Sciatic nerve (tissue), 2 donors: ENCODE data around the gene UNC5C. TPM values are rescaled to one million over a fixed set of nuclear protein-coding genes. Genes with fewer than 3 reads are reported as not detected.

Source experiments
- ATAC-seq: fragments of 200-7000 bp; cut with Tn5 transposase; one replicate; pipeline ENCODE4 v1.9.1; 2020; ENCODE audit warnings: mild to moderate bottlenecking, moderate library complexity
- DNase-seq: peaks from one replicate; pipeline ENCODE4 v3.0.0-alpha.2; 2020; ENCODE audit warnings: low spot score
- intact Hi-C: fragments of 100-400 bp; cut with DNase I; formaldehyde crosslinking; loops from one replicate; pipeline ENCODE4 v1.14.2; 2022
- total RNA-seq: library from RNA; stranded (reverse); fragmentation: NEBNext Ultra II Directional; extraction: Animal tissue kit (Norgen Biotek cat#: 25700); gene quantifications from one replicate; pipeline ENCODE4 v1.2.1, GENCODE V29; 2021
- donor health status: DM: no; HTN: no; CAD: no.
- donor health status: DM: no; HTN: no; CAD: no.

Gene UNC5C
- total RNA-seq, 1 donor from 2014 or later: 4.5 TPM

DNA sequence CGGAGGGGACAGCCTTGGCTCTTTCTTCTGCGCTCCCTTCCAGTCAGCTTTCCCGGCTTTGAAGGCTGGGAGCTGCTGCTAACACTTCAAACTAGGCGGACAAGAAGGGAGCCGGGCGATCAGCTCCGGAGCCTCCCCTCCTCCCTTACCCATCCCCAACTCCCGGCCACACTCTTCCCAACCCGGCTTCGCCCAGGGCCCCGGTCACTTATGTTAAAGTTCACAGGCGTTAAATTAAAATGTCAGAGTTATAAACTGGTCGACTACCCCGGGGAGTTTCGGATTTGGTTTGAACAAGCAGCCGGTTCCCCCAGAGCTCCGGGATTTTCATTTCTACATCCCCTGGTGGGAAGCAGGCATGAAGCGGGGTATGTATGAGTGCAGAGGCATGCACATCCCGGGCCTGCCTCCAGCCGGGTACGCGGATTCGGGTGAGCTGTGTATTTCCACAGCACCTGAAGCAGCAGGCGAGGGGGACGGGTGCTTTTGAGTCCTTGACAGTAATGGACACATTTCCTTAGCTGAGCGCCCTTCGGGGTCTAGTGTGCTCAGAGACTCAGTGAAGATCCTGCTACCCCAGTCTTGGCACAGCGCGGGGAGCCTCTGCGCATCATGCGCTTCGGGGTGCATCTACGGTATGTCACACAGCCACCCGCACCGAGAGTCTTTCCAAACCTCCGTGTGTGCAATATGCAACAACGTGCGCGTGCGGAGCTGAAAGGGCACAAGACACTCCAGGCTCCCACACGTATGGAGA lies 880 bp downstream of the UNC5C start:
- DNase-seq (peak; percentile 59), ATAC-seq (peak; percentile 47)
- intact Hi-C loops: no loop called here

- no peak for ATAC-seq
- DNase-seq: no peak
- intact Hi-C loops: no loop called here
Measured at GRCh38 chr4:95546866-95547714, 1.7 kb downstream of the UNC5C start.

- DNase-seq: no peak
- no peak for ATAC-seq
- intact Hi-C loops: no loop called here
Measured at GRCh38 chr4:95546221-95546620, 2.6 kb downstream of the UNC5C start.

DNA sequence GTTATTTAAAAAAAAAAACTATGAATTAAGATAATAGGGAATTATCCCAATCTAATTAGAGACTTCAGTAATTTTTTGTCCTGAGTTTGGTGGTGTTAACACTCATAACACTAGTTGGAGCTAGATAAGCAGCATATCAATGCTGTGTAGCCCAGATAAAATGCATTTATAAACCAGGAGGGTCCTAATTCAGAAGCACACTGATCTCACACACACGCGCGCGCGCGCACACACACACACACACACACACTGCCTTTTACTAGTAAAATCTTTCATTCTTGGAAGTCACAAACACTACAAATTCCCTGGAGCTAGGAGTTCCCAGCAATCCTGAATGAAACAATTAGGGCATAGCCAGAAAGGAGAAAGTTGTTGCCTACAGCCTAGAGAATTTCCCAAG lies 3.2 kb downstream of the UNC5C start:
- no peak for ATAC-seq
- intact Hi-C loops: no loop called here

GRCh38 chr4:95544113-95545103 lies 4.4 kb downstream of the UNC5C start:
- ATAC-seq (no peak), DNase-seq (no peak)
- intact Hi-C loops: no loop called here

More for the DNA sequence above, 3.2 kb downstream of the UNC5C start:
- no peak for DNase-seq

DNA sequence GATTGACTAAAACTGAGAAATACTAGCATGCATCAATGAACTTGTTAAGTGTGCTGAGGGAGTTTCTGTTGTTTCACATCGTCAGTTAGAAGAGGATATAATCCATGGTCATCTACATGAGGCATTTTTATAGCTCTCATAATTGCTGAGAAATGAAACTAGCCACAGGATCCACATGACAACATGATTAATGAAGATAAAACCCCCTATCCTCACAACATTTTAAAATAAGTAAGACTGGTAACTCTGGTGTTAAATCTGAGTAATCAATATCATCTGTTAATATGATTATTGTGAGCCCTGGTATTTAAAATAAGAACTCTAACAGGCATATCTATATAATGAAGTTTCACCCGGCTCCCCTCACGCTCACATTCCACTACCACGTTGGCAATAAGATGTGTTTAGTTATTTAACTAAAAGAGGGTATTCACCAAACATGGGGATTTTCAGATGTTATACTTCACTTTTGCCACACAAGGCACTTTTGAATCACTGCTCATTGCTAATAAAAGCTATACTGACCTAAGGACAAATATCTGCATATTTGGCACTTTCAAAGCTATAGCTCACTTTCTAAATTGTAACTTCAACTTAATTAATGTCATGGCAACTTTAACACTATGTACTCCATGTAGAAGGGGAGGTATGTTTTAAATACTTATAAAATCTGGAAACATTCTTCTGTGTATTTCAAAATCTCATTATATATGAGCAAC lies 6.7 kb downstream of the UNC5C start:
- intact Hi-C loops: no loop called here
- DNase-seq: no peak
- ATAC-seq: no peak

DNA sequence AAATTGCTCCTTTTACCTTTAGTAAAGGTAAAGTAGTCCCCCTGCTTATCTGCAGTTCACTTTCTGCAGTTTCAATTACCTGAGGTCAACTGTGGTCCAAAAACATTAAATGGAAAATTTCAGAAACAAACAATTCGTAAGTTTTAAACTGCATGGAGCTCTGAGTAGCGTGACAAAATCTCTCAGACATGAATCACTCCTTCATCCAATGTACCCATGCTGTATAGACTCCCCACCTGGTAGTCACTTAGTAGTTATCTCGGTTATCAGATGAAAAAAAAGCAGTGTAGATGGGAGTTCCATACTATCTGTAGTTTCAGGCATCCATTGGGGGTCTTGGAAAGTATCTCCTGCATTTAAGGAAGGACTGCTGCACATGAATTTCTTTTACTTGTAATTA lies 7.7 kb downstream of the UNC5C start:
- intact Hi-C loops: no loop called here
- no peak for ATAC-seq

DNA sequence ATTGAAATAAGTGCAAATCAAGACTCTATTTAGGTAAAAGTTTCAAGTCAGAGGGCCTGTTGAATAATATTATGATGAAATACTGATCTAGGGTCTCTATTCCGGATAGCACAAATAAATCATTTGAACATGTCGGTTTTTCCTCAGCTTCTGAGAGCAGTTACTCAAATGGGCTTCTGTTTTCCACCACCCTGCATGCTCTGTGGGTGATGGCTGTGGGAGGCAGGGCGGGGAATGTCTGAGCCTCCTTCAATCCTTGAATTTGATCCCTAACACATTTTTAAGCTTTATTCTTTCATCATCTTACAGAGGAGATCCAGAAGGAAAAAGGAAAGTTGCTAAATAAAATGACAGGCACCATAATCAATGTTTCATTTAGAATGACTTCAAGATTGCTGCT lies 8.5 kb downstream of the UNC5C start:
- ATAC-seq: no peak
- intact Hi-C loops: no loop called here

More for the DNA sequence above, 7.7 kb downstream of the UNC5C start:
- no peak for DNase-seq

DNA sequence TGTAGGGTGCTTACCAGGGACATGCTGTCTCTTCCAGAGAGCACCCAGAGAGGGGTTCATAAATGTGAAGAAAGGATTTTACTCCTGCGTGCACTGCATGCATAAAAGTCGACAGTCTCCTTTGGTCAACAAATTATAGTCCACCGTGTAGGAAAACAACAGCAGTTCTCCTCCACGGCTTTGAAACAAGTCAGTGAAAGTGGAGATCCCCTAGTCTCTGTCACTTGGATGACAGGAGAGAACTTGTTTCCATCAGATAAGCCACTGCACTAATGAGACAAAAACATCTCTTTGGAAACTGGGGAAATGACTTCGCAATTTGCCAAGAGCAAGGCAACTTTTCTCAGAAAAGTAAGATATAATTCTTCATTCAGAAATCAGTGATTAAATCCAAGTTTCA lies 9.7 kb downstream of the UNC5C start:
- ATAC-seq: no peak
- no peak for DNase-seq
- intact Hi-C loops: no loop called here

More for the DNA sequence above, 8.5 kb downstream of the UNC5C start:
- DNase-seq: no peak

- DNase-seq: no peak
- ATAC-seq: no peak
- intact Hi-C loops: no loop called here
Measured at GRCh38 chr4:95537863-95538488, 10.8 kb downstream of the UNC5C start.

GRCh38 chr4:95537191-95537590 lies 11.6 kb downstream of the UNC5C start:
- ATAC-seq: no peak
- intact Hi-C loops: no loop called here
- DNase-seq: no peak

GRCh38 chr4:95536650-95537049 lies 12.1 kb downstream of the UNC5C start:
- DNase-seq: no peak
- intact Hi-C loops: no loop called here
- no peak for ATAC-seq

DNA sequence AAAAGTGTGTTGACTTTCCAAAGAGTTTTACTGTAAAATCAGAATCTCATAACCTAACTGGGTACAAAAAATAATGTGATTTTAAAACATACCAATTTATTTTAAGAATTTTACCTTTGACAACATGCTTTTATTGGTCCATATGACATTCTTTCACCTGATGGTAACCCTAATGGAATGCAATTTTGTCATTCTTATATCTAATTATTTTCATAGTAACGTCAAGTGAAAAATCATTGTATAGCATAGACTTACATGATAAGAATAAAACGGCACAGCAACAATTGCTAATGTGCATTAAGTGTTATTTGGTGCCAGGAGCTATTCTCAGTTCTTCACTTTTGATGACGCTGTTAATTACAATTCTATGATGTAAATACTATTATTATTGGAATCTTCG lies 13.6 kb downstream of the UNC5C start:
- no peak for ATAC-seq
- DNase-seq: no peak
- intact Hi-C loops: no loop called here

DNA sequence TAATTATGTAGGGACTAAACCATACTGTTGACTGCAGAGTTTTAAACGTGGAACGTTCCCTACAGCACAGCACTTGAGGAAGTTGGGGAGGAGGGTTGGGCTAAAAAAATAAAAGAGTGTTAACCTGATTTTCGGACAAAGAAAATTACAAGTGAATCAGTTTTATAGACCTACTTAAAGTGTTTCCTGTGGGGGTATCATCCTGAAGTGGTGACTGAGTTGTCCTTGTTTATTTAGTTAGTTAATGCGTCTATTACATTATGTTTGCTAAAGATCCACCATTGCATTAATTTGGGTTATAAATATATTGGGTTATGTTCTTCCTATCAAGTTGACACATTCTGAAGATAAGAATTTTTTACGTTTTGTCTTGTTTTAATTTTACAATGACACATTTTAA lies 14.7 kb downstream of the UNC5C start:
- ATAC-seq (no peak), DNase-seq (no peak)
- intact Hi-C loops: no loop called here

GRCh38 chr4:95533254-95533653 lies 15.5 kb downstream of the UNC5C start:
- intact Hi-C loops: no loop called here
- ATAC-seq: no peak
- DNase-seq: no peak

GRCh38 chr4:95532305-95532704 lies 16.5 kb downstream of the UNC5C start:
- DNase-seq (no peak), ATAC-seq (no peak)
- intact Hi-C loops: no loop called here

DNA sequence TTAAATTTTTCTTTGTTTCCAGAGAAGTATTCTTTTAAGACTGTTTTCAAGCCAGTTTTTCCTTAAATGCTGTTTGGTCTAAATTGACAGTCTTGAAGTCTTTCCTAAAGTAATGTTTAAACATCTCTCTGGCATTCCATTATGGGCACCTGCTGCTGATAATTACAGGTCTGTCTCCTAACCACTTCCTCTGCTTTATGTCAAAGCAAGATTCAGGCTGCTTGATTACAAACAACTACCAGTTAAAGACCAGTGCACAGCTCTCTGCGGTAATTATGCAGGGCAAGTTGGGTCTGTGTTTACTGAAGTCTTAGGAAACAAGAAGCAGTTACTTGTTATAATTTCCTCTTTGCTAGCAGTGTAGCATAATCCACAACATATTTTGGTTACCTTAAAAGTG lies 17.6 kb downstream of the UNC5C start:
- intact Hi-C loops: no loop called here

GRCh38 chr4:95529946-95530345 lies 18.8 kb downstream of the UNC5C start:
- DNase-seq: no peak
- ATAC-seq: no peak
- intact Hi-C loops: no loop called here

More for the DNA sequence above, 17.6 kb downstream of the UNC5C start:
- no peak for ATAC-seq
- no peak for DNase-seq
